HFF-Myc (cell line): ENCODE data around the gene ZSCAN12.
"Not testable (repeated sequence)": the region's sequence is repeated elsewhere in the genome, so short reads cannot be mapped to it uniquely, and the experiment has no call there.

Source experiments
- DNase-seq: peaks from one replicate; pipeline ENCODE4 v3.0.0-alpha.2; 2011; ENCODE audit warnings: low read depth; ENCODE audit errors: extremely low read depth
- H3K4me3 ChIP-seq: replicated peaks from 2 replicates; pipeline ENCODE4 v1.5.1; 2011; ENCODE audit warnings: low read depth, mild to moderate bottlenecking, control low read depth, low read length
- TF ChIP-seq, protein P1 (sequence below): IDR thresholded peaks from 2 replicates; pipeline ENCODE4 v1.5.1; 2012; ENCODE audit warnings: mild to moderate bottlenecking, low read depth, low read length, control low read depth; ENCODE audit errors: missing control alignments

The ZSCAN12 gene

DNA sequence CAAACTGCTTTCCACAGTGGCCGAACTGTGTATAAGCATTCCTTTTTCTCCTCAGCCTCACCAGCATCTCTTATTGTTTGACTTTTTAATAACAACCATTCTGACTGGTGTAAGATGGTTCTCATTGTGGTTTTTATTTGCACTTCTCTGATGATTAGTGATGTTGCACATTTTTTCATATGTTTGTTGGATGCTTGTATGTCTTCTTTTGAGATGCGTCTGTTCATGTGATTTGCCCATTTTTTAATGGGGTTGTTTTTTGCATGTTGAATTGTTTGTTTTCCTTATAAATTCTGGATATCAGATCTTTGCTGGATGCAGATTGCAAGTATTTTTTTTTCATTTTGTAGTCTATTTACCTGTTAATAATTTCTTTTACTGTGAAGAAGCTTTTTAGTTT, 11.2 kb upstream of the ZSCAN12 start:
- TF ChIP-seq, protein P1, sequence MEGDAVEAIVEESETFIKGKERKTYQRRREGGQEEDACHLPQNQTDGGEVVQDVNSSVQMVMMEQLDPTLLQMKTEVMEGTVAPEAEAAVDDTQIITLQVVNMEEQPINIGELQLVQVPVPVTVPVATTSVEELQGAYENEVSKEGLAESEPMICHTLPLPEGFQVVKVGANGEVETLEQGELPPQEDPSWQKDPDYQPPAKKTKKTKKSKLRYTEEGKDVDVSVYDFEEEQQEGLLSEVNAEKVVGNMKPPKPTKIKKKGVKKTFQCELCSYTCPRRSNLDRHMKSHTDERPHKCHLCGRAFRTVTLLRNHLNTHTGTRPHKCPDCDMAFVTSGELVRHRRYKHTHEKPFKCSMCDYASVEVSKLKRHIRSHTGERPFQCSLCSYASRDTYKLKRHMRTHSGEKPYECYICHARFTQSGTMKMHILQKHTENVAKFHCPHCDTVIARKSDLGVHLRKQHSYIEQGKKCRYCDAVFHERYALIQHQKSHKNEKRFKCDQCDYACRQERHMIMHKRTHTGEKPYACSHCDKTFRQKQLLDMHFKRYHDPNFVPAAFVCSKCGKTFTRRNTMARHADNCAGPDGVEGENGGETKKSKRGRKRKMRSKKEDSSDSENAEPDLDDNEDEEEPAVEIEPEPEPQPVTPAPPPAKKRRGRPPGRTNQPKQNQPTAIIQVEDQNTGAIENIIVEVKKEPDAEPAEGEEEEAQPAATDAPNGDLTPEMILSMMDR, result no peak
- DNase-seq, result no peak
- H3K4me3 ChIP-seq, result no peak overlapping the region

DNA sequence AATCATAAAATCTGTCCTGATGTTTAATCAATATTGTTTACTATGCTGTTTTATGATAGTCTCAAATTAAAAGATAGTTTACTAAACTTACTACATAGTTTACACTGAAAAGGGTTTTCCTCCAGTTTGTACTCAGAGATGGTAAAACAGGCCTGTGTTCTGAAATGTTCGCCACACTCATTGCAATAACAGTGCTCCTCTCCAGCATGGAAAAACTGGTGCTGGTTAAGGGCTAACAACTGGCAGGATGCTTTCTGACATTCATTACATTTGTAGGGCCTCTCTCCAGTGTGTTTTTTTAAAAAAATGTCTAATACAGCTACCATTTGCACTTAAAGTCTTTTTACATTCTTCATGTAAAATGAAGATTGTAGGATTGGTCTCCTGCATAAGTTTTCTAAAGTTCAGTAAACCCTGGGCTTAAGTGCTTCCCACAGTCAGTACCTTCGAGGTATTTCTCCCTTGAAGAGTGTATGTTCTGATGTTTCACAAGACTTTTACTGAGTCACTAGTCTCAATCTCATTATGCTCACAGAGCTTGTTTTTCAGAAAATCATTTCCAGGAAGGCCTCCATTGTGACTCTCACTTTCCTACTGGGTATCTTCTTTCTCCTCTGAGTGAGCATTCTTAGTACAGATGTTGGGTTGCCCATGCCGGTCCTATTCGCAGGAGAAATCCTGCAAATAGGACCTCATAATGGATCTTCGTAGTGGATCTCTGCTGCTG, 8.7 kb upstream of the ZSCAN12 start:
- no peak overlapping the region for H3K4me3 ChIP-seq
- TF ChIP-seq, protein P1, result no peak
- no peak for DNase-seq

DNA sequence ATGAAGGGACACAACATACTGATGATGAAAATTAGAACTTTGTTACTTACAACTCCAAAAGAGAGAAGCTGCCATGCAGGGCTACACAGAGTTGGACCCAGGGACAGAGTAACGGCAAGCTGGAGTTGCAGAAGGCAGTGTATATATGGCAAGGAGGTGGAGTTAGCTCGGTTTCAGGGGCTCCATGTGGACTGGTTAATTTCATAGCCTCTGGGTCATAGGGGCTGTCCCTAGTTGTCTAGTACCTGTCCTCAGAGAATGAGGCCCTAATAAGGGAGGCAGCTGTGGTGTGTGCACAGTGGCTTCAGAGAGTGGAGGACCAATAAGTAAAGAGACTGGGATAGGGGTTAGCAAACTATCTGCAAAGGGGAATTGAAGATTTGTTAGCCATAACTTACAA, 7.9 kb upstream of the ZSCAN12 start:
- DNase-seq, result no peak
- no peak overlapping the region for H3K4me3 ChIP-seq
- TF ChIP-seq, protein P1, result no peak

DNA sequence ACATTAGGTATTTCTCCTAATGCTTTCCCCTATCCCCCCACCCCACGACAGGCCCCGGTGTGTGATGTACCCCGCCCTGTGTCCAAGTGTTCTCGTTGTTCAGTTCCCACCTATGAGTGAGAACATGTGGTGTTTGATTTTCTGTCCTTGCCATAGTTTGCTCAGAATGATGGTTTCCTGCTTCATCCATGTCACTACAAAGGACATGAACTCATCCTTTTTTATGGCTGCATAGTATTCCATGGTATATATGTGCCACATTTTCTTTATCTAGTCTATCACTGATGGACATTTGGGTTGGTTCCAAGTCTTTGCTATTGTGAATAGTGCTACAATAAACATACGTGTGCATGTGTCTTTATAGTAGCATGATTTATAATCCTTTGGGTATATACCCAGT, 4.4 kb upstream of the ZSCAN12 start:
- not testable (repeated sequence) for DNase-seq, H3K4me3 ChIP-seq

DNA sequence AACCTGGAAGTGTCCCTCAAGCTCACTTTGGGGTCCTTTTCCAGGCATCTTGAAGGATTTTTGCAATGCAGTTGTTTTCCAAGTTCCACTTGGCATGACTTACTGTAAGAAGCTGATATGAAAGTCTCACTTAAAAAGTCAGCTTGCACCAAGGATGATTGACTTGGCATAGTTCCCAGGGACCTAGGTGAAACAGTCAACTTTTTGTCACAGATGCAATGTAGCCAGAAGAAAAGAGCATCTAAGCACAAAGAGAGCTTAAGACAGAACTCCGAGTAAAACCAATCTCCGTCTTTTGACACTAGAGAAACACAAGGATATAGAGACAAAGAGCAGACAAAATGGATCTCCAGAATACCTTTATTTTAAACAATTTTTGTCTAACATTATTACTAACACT, 2.6 kb upstream of the ZSCAN12 start:
- no peak for DNase-seq
- TF ChIP-seq, protein P1, result no peak
- no peak overlapping the region for H3K4me3 ChIP-seq

DNA sequence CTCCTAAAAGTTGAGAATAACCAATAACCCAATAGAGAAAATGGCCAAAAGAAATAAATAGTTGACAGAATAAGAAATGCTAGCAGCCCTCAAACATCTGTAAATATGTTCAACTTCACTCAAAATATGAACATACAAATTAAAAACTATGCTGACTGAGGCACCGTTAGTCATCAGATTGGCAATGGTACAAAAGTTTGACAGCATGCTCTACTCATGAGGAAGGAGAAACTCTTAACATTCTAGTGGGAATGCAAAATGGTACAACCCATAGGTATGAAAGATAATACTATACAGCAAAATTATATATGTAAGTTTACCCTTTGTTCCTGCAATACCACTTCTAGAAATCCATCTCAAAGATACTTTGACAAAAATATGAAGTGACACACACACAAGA, 1.6 kb upstream of the ZSCAN12 start:
- TF ChIP-seq, protein P1, result no peak
- no peak for DNase-seq
- no peak overlapping the region for H3K4me3 ChIP-seq

DNA sequence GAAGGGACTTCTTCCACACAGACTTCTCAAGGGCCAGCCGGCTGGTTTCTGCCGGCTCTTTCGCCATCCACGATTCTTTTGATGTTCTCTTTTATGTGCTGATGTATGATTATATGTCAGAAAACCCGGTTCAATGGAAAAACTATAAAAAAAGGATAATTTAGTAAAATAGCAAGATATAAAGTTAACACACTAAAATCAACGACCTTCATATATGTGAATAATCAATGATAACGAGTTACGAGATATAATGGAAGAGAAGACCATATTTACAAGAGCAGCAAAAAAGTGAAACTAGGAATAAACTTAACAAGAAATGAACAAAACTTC, 540 bp upstream of the ZSCAN12 start:
- DNase-seq, result no peak
- peak overlapping the region; percentile 94 for H3K4me3 ChIP-seq
- TF ChIP-seq, protein P1, result no peak
